ENCODE results near the gene HID1. TPM values are rescaled to one million over a fixed set of nuclear protein-coding genes. Genes with fewer than 3 reads are reported as not detected.

Gene HID1
- total and polyA plus RNA-seq, 2 of the 4 experiments (the other 2 are of a cell fraction): 0.18 to 1.7 TPM

- no peak overlapping the region for H3K14ac ChIP-seq (replicated peaks; ENCODE audit: low read depth, low read length)
- H4K20me1 ChIP-seq (ENCODE audit: insufficient read depth, low read length): no peaks in the 10 kb centered on the region
- H3K4me3 ChIP-seq (ENCODE audit: insufficient read depth, low read depth, low read length): no peak overlapping the region
- BruUV-seq (replicated peaks): no TSS peak
- peaks cover 2% of the 10 kb centered on the region; the same call in 1 of the 2 replicates for H3K4me1 ChIP-seq (ENCODE audit: control insufficient read depth, insufficient read depth, low read length)
- H3K9ac ChIP-seq (ENCODE audit: low read depth, low read length): no peak overlapping the region
- POLR2A ChIA-PET (ENCODE audit: unreplicated experiment): no interaction called here
- intact Hi-C loops (cut with micrococcal nuclease) (no loop called here), in situ Hi-C loops (cut with MboI; ENCODE audit: low sequenced_read_pairs) (no loop called here), dilution Hi-C loops (cut with HindIII; ENCODE audit: low sequenced_read_pairs, unreplicated experiment) (no loop called here)
- H3K23ac ChIP-seq (ENCODE audit: low read depth, low read length): no peak overlapping the region
- no peaks in the 10 kb centered on the region for H3K79me1 ChIP-seq (ENCODE audit: low read depth in 1 of 2, low read length in 2 of 2)
- CTCF ChIA-PET: no interaction called here
- no peak overlapping the region for H2BK20ac ChIP-seq (ENCODE audit: low read depth, low read length)
- no peak overlapping the region for H3K4ac ChIP-seq (ENCODE audit: low read depth, low read length)
- H2AK5ac ChIP-seq (ENCODE audit: low read depth, low read length): no peak overlapping the region
- no peak overlapping the region for H4K91ac ChIP-seq (ENCODE audit: insufficient read depth, low read depth, low read length)
- no peak for TF ChIP-seq MAZ (IDR thresholded peaks at IDR 0.05; ENCODE audit: borderline replicate concordance, low read depth, low read length)
- H3K18ac ChIP-seq (ENCODE audit: low read depth, low read length): no peak overlapping the region
- no peak for DNase-seq
- H2BK120ac ChIP-seq (ENCODE audit: low read depth, low read length): no peak overlapping the region
- H2AFZ ChIP-seq (replicated peaks; ENCODE audit: low read length, poor library complexity): no peak overlapping the region
- no CpG with 5 or more reads among the region's 6 CpGs for WGBS, 2 experiments (ENCODE audit: extremely low coverage in 2 of 2, insufficient read length in 1 of 2)
- H2AK9ac ChIP-seq (replicated peaks; ENCODE audit: low read depth, low read length, poor library complexity): no peak overlapping the region
- H4K8ac ChIP-seq (ENCODE audit: low read depth in 2 of 2, low read length in 2 of 2): no peak overlapping the region
- no peak overlapping the region for H2BK5ac ChIP-seq (ENCODE audit: low read depth, low read length, poor library complexity, severe bottlenecking)
- H3K27ac ChIP-seq (ENCODE audit: insufficient read depth, low read length): no peak overlapping the region
- no peak overlapping the region for H4K5ac ChIP-seq (ENCODE audit: low read depth, low read length)
- no peak for ATAC-seq (ENCODE audit: low read depth)
- no peak overlapping the region for H3K56ac ChIP-seq (ENCODE audit: extremely low read depth, insufficient read depth, low read length)
- no peaks in the 10 kb centered on the region for H3K36me3 ChIP-seq (ENCODE audit: control insufficient read depth, insufficient read depth, low read length)
- H3K27me3 ChIP-seq (ENCODE audit: control insufficient read depth, insufficient read depth, low read length): peaks cover 76% of the 10 kb centered on the region
- no peak overlapping the region for H3K4me2 ChIP-seq (ENCODE audit: low read depth, low read length)
- no peaks in the 10 kb centered on the region for H3K9me3 ChIP-seq (ENCODE audit: control insufficient read depth, insufficient read depth, low read length)
- no peak overlapping the region for H2BK15ac ChIP-seq (ENCODE audit: low read depth, low read length)
- no peaks in the 10 kb centered on the region for H3K9me1 ChIP-seq (ENCODE audit: insufficient read depth, low read length)
Measured at GRCh38 chr17:74928786-74929185, 43.8 kb downstream of the HID1 start.
